Astrocyte of the cerebellum (primary cell): ENCODE data around the gene HTR7.
A peak's percentile ranks its signal among the peaks of the same experiment; 100 is the strongest.
"Not testable (repeated sequence)": the region's sequence is repeated elsewhere in the genome, so short reads cannot be mapped to it uniquely, and the experiment has no call there.

Source experiments
- DNase-seq: peaks from one replicate; pipeline ENCODE4 v3.0.0-alpha.2; 2011; ENCODE audit warnings: low read depth
- H3K4me3 ChIP-seq: 2 replicates; pipeline ENCODE4 v1.5.1; 2011; ENCODE audit warnings: mild to moderate bottlenecking, low read depth, low read length, moderate library complexity
- in situ Hi-C: cut with HindIII; loops from 2 replicates; pipeline ENCODE4 v1.10.0; 2017; ENCODE audit warnings: low sequenced_read_pairs
- TF ChIP-seq, protein P1 (sequence below): IDR thresholded peaks from 2 replicates; pipeline ENCODE4 v1.5.1; 2012; ENCODE audit warnings: low read length, low read depth, moderate library complexity, mild to moderate bottlenecking; ENCODE audit errors: missing control alignments

Gene HTR7

DNA sequence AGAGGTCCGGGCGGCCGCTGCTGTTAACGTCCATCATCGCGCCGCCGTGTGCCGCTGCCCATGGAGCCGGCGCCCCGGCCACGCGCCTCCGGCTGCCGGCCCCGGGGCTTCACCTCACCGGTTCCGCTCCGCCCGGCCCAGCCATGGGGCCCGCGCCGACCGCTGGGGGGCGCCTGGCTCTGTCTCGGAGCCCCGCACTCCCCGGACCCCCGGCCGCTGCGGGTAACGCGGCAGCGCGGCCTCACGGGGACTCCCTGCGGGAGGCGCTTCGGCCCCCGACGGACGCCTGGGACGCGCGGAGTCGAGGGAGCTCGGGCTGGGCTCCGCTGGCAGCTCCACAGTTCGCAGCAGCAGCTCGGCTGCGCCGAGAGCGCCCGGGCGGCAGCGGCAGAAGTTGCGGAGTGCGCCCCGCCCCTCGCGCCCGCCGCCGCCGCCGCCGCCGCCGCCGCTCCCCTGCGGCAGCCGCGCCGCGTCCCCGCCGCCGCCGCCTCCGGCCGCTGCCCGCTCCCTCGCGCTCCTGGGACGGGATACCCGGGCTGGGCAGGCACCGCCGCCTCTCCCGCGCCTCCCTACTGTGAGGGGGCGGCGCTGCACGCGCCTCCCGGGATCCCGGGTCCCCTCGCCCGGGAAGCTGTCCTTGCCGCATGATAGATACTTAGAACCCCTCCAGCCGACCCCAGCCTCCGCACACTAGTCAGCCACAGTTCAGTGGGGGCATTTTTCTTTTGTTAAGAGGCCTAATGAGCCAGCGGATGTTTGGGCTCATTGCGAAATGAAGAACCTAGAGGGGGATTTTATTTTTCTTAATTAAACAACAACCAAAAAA lies at the start of gene HTR7:
TSS of gene HTR7 (minus strand) at position 405 of the 826 bp plus-strand sequence. CDS start at position 37, 368 bp downstream.
- TF ChIP-seq, protein P1, sequence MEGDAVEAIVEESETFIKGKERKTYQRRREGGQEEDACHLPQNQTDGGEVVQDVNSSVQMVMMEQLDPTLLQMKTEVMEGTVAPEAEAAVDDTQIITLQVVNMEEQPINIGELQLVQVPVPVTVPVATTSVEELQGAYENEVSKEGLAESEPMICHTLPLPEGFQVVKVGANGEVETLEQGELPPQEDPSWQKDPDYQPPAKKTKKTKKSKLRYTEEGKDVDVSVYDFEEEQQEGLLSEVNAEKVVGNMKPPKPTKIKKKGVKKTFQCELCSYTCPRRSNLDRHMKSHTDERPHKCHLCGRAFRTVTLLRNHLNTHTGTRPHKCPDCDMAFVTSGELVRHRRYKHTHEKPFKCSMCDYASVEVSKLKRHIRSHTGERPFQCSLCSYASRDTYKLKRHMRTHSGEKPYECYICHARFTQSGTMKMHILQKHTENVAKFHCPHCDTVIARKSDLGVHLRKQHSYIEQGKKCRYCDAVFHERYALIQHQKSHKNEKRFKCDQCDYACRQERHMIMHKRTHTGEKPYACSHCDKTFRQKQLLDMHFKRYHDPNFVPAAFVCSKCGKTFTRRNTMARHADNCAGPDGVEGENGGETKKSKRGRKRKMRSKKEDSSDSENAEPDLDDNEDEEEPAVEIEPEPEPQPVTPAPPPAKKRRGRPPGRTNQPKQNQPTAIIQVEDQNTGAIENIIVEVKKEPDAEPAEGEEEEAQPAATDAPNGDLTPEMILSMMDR = peak; percentile 54
- DNase-seq = no peak
- in situ Hi-C loops = no loop called here
- H3K4me3 ChIP-seq = peak within 1 kb of the TSS; percentile 60

DNA sequence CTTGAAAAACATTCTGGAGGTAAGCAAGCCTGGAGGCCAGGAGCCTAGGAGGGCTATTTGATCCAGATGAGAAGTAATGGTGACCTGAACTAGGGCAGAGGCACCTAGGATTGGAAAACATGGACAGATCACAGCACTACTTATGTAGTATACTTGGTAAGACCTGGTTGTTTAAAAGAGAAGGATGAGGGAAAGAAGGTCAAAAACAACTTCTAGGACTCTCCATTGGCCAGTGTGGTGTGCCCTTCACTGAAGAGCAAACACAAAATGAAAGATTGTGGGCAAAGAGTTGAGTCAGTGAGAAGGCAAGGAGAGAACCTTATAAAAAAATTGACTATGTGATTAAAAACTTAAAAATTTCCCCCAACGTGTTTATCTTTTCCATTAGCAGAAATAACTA lies 48.8 kb upstream of the HTR7 start:
- in situ Hi-C loops = loop anchor here (25.0 kb wide), 1 partner anchor 356 kb away; no protein-coding TSS in a partner anchor
- H3K4me3 ChIP-seq = no peak overlapping the region
- TF ChIP-seq, protein P1 = no peak
- DNase-seq = no peak

DNA sequence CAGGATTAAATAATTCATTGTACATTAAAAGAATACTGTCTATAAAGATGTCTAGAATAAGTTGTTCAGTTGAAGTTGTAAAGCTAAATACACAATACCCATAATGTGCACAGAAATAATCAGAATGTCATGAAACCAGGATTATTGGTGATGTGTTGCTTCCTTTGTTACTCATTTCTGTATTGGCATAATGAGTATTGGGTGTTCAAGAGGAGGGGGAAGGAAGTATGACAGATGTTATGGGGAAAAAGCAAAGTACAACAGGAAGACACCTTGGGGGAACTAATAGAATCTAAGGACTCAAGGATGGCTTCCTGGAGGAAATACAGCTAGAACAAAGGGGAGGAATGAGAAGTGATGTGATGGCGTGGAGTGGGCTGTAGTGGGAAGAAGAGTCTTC lies 48.1 kb upstream of the HTR7 start:
- in situ Hi-C loops = loop anchor here (25.0 kb wide), 1 partner anchor 356 kb away; no protein-coding TSS in a partner anchor
- TF ChIP-seq, protein P1 = no peak
- no peak overlapping the region for H3K4me3 ChIP-seq
- DNase-seq = no peak

DNA sequence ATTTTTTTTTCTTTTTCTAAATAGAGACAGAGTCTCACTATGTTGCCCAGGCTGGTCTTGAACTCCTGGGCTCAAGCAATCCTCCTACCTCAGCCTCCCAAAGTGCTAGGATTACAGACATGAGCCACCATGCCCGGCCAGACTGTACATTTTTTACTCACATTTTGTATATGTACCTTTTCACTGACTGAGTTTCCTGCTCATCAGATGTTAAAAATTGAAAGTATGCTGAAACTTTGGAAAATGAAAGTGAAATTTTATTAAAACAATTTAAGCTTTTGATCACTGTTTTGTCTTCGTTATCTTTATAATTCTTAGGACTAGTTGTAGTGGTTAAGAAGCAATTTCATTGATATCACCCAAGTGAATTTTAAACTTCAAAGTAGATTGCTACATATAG lies 39.1 kb upstream of the HTR7 start:
- H3K4me3 ChIP-seq, in situ Hi-C loops, DNase-seq: not testable (repeated sequence)

DNA sequence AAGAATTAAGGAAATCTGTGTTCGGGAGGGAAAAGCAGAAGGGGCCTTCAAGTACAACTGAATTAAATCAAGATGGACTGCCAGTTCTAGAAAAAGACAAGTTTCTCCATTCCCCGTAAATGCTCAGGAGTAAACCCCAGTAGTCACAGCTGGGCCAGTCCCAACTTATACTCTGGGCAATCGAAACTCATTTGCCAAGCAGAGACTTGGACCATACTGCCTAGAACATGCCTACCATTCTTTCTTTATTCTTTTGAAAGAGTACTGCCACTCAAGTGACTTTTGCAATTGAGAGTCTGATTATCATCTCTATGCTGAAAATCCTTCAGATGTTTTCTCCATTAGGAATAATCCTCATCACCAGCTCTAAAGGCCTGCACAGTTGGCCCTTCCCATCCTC lies 35.4 kb upstream of the HTR7 start:
- no peak overlapping the region for H3K4me3 ChIP-seq
- DNase-seq = no peak
- in situ Hi-C loops = no loop called here
- TF ChIP-seq, protein P1 = no peak

DNA sequence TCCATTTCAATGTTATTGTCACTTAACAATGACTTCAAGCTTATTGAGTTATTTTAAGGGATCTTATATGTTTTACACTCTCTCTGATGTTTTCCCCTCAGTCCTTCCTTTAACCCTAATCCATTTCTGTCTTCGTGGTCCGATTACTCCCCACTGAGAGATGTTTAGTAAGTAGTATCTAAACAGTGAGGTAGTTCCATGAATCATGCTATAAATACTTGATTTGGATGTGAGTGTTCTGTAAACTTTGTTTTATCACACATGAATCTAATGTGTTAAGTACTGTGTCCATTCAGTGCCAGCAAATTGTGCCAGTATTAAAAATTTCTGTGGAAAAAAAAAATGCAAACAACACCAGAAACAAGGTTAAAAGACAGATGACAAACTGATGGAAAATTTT lies 32.5 kb upstream of the HTR7 start:
- DNase-seq = no peak
- in situ Hi-C loops = no loop called here
- TF ChIP-seq, protein P1 = no peak
- no peak overlapping the region for H3K4me3 ChIP-seq

DNA sequence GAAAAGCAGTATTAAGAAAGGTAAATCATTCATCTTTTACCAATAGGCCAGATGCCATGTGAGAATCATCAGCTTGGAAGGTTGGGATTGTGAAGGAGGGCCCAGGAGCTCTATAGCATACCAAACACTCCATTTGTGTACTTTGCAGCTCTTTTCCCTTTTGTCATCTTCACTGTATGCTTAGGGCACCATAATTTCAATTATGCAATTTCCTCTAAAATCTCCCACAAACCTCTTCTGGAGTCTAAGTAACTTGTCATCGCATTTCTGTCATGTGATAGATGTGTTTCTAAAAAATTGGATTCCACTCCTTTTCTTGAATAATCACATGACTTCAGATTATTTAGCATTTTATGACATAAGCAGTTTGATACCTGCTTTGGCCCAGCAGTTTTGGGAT lies 31.8 kb upstream of the HTR7 start:
- no peak overlapping the region for H3K4me3 ChIP-seq
- in situ Hi-C loops = no loop called here
- TF ChIP-seq, protein P1 = no peak
- no peak for DNase-seq
